ENCODE data around the gene KIF26B. TPM values are rescaled to one million over a fixed set of nuclear protein-coding genes. Genes with fewer than 3 reads are reported as not detected.
"Not testable (repeated sequence)": the region's sequence is repeated elsewhere in the genome, so short reads cannot be mapped to it uniquely, and the experiment has no call there.

Gene KIF26B
- total RNA-seq, 1 experiment from 2014 or later = 0.04 TPM

GRCh38 chr1:245319094-245319493 is 164.3 kb downstream of the KIF26B start:
- no TSS peak for BruUV-seq (replicated peaks)
- no peaks in the 10 kb centered on the region for H3K9me2 ChIP-seq (replicated peaks; ENCODE audit: low read length)
- H4K20me1 ChIP-seq (ENCODE audit: low read length) = no peaks in the 10 kb centered on the region

GRCh38 chr1:245322673-245323072 is 167.9 kb downstream of the KIF26B start:
- no TSS peak for BruUV-seq (replicated peaks)
- Histone ChIP-seq H3K36me3 (ENCODE audit: low read depth, low read length) (no peaks in the 10 kb centered on the region), H3K27ac (ENCODE audit: low read length) (no peak overlapping the region), H3K9me2 (replicated peaks; ENCODE audit: low read length) (no peaks in the 10 kb centered on the region), H3K4me3 (ENCODE audit: low read length) (no peak overlapping the region), H3K4me2 (ENCODE audit: low read length) (no peak overlapping the region), H4K20me1 (ENCODE audit: low read length) (no peaks in the 10 kb centered on the region), H3F3A (ENCODE audit: low read length, unreplicated experiment) (no peaks in the 10 kb centered on the region), H3K9me3 (ENCODE audit: low read length) (no peaks in the 10 kb centered on the region), H2AFZ (ENCODE audit: low read length) (no peak overlapping the region), H3K9ac (ENCODE audit: low read length) (no peak overlapping the region), H3K27me3 (ENCODE audit: low read length) (peaks cover 53% of the 10 kb centered on the region), H3K4me1 (ENCODE audit: insufficient read depth, low read length) (no peaks in the 10 kb centered on the region; the same call in 1 of the 2 replicates), H3K79me2 (ENCODE audit: low read length) (no peaks in the 10 kb centered on the region)
- peak; percentile 71 for DNase-seq
- POLR2A ChIA-PET (ENCODE audit: unreplicated experiment) = no interaction called here
- ATAC-seq = peak; percentile 88
- CTCF ChIA-PET = interaction anchor here (0.6 to 1.0 kb wide), 3 partner anchors 58 to 1103 kb away, joined by 3 read pairs; no protein-coding TSS in a partner anchor
- intact Hi-C loops (cut with micrococcal nuclease) = loop anchor here (1.0 to 5.0 kb wide), 2 partner anchors 681 to 795 kb away; no protein-coding TSS in a partner anchor
- TF ChIP-seq CTCF (conservative IDR thresholded peaks at IDR 0.05; ENCODE audit: low read depth, low read length) = peak; percentile 54
- no peak for TF ChIP-seq EZH2 (IDR thresholded peaks at IDR 0.05; ENCODE audit: low read length, unreplicated experiment)

More at GRCh38 chr1:245319094-245319493, 164.3 kb downstream of the KIF26B start:
- Histone ChIP-seq H3K27ac (ENCODE audit: low read length) (no peak overlapping the region), H3K79me2 (ENCODE audit: low read length) (no peaks in the 10 kb centered on the region), H2AFZ (ENCODE audit: low read length) (no peak overlapping the region), H3K36me3 (ENCODE audit: low read depth, low read length) (no peaks in the 10 kb centered on the region), H3K9me3 (ENCODE audit: low read length) (no peaks in the 10 kb centered on the region), H3K4me3 (ENCODE audit: low read length) (no peak overlapping the region), H3K4me2 (ENCODE audit: low read length) (no peak overlapping the region), H3K27me3 (ENCODE audit: low read length) (peaks cover 54% of the 10 kb centered on the region), H3F3A (ENCODE audit: low read length, unreplicated experiment) (no peaks in the 10 kb centered on the region), H3K4me1 (ENCODE audit: insufficient read depth, low read length) (no peaks in the 10 kb centered on the region; the same call in 1 of the 2 replicates), H3K9ac (ENCODE audit: low read length) (no peak overlapping the region)
- TF ChIP-seq CTCF (conservative IDR thresholded peaks at IDR 0.05; ENCODE audit: low read depth, low read length) = no peak
- CTCF ChIA-PET = no interaction called here
- intact Hi-C loops (cut with micrococcal nuclease) = no loop called here
- no peak for DNase-seq
- no peak for ATAC-seq
- POLR2A ChIA-PET (ENCODE audit: unreplicated experiment) = no interaction called here

- H3K4me2 ChIP-seq (ENCODE audit: low read length); H3K9me2 ChIP-seq (replicated peaks; ENCODE audit: low read length); H3F3A ChIP-seq (ENCODE audit: low read length, unreplicated experiment); H3K36me3 ChIP-seq (ENCODE audit: low read depth, low read length); H2AFZ ChIP-seq (ENCODE audit: low read length); BruUV-seq (replicated peaks); DNase-seq; H4K20me1 ChIP-seq (ENCODE audit: low read length); H3K4me1 ChIP-seq (ENCODE audit: insufficient read depth, low read length); POLR2A ChIA-PET (ENCODE audit: unreplicated experiment); H3K4me3 ChIP-seq (ENCODE audit: low read length); H3K9me3 ChIP-seq (ENCODE audit: low read length); CTCF ChIA-PET; H3K79me2 ChIP-seq (ENCODE audit: low read length); H3K9ac ChIP-seq (ENCODE audit: low read length); ATAC-seq; H3K27ac ChIP-seq (ENCODE audit: low read length): not testable (repeated sequence)
- intact Hi-C loops (cut with micrococcal nuclease) = loop anchor here (5.0 kb wide), 1 partner anchor 794 kb away; no protein-coding TSS in a partner anchor
- H3K27me3 ChIP-seq (ENCODE audit: low read length) = peaks cover 52% of the 10 kb centered on the region
Measured at GRCh38 chr1:245323765-245324164, 169.0 kb downstream of the KIF26B start.
